Neural cell (in vitro differentiated cells): Measurements from ENCODE around the gene APOL4. TPM values are rescaled to one million over a fixed set of nuclear protein-coding genes. Genes with fewer than 3 reads are reported as not detected.

Source experiments
- H2AFZ ChIP-seq: fragments of 200-600, 300-800 bp; sonication (generic), shearing (Covaris generic); 2 replicates; pipeline ENCODE4 v1.6.0; 2014; ENCODE audit warnings: low read depth, mild to moderate bottlenecking, antibody characterized with exemption, low read length, moderate library complexity
- H3F3A ChIP-seq: fragments of 200-600 bp; shearing (Covaris generic); 2 replicates; pipeline ENCODE4 v1.6.1; 2016; ENCODE audit warnings: mild to moderate bottlenecking, moderate library complexity, mixed read lengths, antibody characterized with exemption, low read length; ENCODE audit not compliant: insufficient read depth, poor library complexity, severe bottlenecking
- H3K27ac ChIP-seq: fragments of 200-600, 300-800 bp; sonication (generic), shearing (Covaris generic); 2 replicates; pipeline ENCODE4 v1.5.1; 2014; ENCODE audit warnings: mild to moderate bottlenecking, low read length, moderate library complexity
- H3K27me3 ChIP-seq: fragments of 300-800, 200-600 bp; sonication (generic), shearing (Covaris generic); 2 replicates; pipeline ENCODE4 v1.6.0; 2014; ENCODE audit warnings: mild to moderate bottlenecking, low read depth, low read length, moderate library complexity; ENCODE audit not compliant: insufficient read depth
- H3K36me3 ChIP-seq: fragments of 300-800, 200-600 bp; sonication (generic), shearing (Covaris generic); 2 replicates; pipeline ENCODE4 v1.5.1; 2014; ENCODE audit warnings: mild to moderate bottlenecking, antibody characterized with exemption, low read length, moderate library complexity; ENCODE audit not compliant: insufficient read depth
- H3K4me2 ChIP-seq: fragments of 300-800, 200-600 bp; sonication (generic), shearing (Covaris generic); 2 replicates; pipeline ENCODE4 v1.6.0; 2014; ENCODE audit warnings: mild to moderate bottlenecking, low read length
- H3K4me3 ChIP-seq: fragments of 300-800, 200-600 bp; sonication (generic), shearing (Covaris generic); 2 replicates; pipeline ENCODE4 v1.5.1; 2014; ENCODE audit warnings: mild to moderate bottlenecking, low read length, moderate library complexity
- H3K79me2 ChIP-seq: fragments of 200-600 bp; shearing (Covaris generic); replicated peaks from 2 replicates; pipeline ENCODE4 v1.6.0; 2014; ENCODE audit warnings: mild to moderate bottlenecking, low read length, moderate library complexity; ENCODE audit not compliant: insufficient read depth
- H3K9ac ChIP-seq: fragments of 300-800, 200-600 bp; sonication (generic), shearing (Covaris generic); 2 replicates; pipeline ENCODE4 v1.6.1; 2016; ENCODE audit warnings: mild to moderate bottlenecking, low read length, mixed read lengths
- H3K9me2 ChIP-seq: fragments of 200-600 bp; shearing (Covaris generic); 2 replicates; pipeline ENCODE4 v1.6.1; 2016; ENCODE audit warnings: mild to moderate bottlenecking, low read length, mixed read lengths; ENCODE audit not compliant: insufficient read depth
- H3K9me3 ChIP-seq: fragments of 200-600, 300-800 bp; sonication (generic), shearing (Covaris generic); 2 replicates; pipeline ENCODE4 v1.6.1; 2016; ENCODE audit warnings: mild to moderate bottlenecking, mixed run types, low read length, moderate library complexity, mixed read lengths
- H4K20me1 ChIP-seq: fragments of 200-600 bp; shearing (Covaris generic); 2 replicates; pipeline ENCODE4 v1.6.1; 2016; ENCODE audit warnings: mild to moderate bottlenecking, mixed run types; ENCODE audit not compliant: insufficient read depth
- EP300 ChIP-seq: fragments of 450-650 bp; conservative IDR thresholded peaks from 2 replicates; pipeline ENCODE4 v1.6.1; 2014; ENCODE audit warnings: antibody characterized with exemption, mild to moderate bottlenecking, moderate library complexity; ENCODE audit not compliant: poor library complexity, severe bottlenecking
- EZH2 ChIP-seq: fragments of 200-600, 300-800 bp; shearing (Covaris generic), sonication (generic); IDR thresholded peaks from 2 replicates; pipeline ENCODE4 v1.6.1; 2014; ENCODE audit warnings: antibody characterized with exemption, low read length, borderline replicate concordance, mild to moderate bottlenecking; ENCODE audit not compliant: insufficient read depth, poor library complexity, severe bottlenecking
- MXI1 ChIP-seq: fragments of 450-650 bp; conservative IDR thresholded peaks from 2 replicates; pipeline ENCODE4 v1.6.1; 2014; ENCODE audit warnings: antibody characterized with exemption, mild to moderate bottlenecking; ENCODE audit not compliant: poor library complexity, severe bottlenecking
- POLR2AphosphoS5 ChIP-seq: IDR thresholded peaks from 2 replicates; pipeline ENCODE4 v1.6.1; 2012
- RAD21 ChIP-seq: fragments of 450-650 bp; conservative IDR thresholded peaks from 2 replicates; pipeline ENCODE4 v1.6.1; 2014; ENCODE audit warnings: antibody characterized with exemption, mild to moderate bottlenecking, moderate library complexity
- SMC3 ChIP-seq: fragments of 450-650 bp; conservative IDR thresholded peaks from 2 replicates; pipeline ENCODE4 v1.6.1; 2014; ENCODE audit warnings: antibody characterized with exemption, mild to moderate bottlenecking, moderate library complexity; ENCODE audit not compliant: poor library complexity
- TAF1 ChIP-seq: IDR thresholded peaks from 2 replicates; pipeline ENCODE4 v1.6.1; 2012; ENCODE audit warnings: low read depth
- polyA plus RNA-seq: library from polyadenylated mRNA; depleted of rRNA; stranded (reverse); fragments of >200 nt; gene quantifications from 2 replicates; pipeline ENCODE4 v1.2.3, GENCODE V29; 2014
- TF ChIP-seq, protein P1 (sequence below): fragments of 450-650 bp; IDR thresholded peaks from 2 replicates; pipeline ENCODE4 v1.5.1; 2014; ENCODE audit warnings: antibody characterized with exemption, mild to moderate bottlenecking, moderate library complexity; ENCODE audit not compliant: poor library complexity, severe bottlenecking
- TF ChIP-seq, protein P2 (sequence below): IDR thresholded peaks from 2 replicates; pipeline ENCODE4 v1.6.1; 2012; ENCODE audit warnings: borderline replicate concordance

APOL4 gene
- polyA plus RNA-seq, 1 donor from 2014 or later: not detected

DNA sequence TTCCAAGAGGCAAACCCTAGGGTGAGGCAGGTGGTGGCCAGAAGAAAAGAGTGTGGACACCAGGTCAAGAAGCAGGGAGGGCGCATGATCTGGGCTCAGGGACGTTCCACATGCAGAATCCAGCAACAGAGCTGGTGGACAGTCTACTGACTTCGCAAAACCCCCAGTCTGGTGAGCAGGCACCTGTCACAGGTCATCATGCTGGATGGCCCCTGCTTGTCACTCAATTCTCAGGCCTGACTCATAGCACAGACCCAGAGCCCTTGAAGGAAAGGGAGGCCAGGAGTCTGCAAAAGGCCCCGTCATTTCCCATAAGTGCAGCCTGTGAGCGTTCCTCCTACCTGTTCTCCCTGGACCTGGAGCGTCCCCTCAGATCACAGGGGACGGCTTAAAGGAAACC, 18.2 kb downstream of the APOL4 start:
- Histone ChIP-seq H3K36me3 (no peaks in the 10 kb centered on the region), H3K4me3 (no peak overlapping the region), H3K9me2 (no peaks in the 10 kb centered on the region), H3K27me3 (no peaks in the 10 kb centered on the region), H3K4me2 (no peak overlapping the region), H3K27ac (no peak overlapping the region), H2AFZ (no peak overlapping the region), H3F3A (no peaks in the 10 kb centered on the region), H3K9ac (no peak overlapping the region), H4K20me1 (no peaks in the 10 kb centered on the region), H3K9me3 (no peaks in the 10 kb centered on the region), H3K79me2 (no peaks in the 10 kb centered on the region)
- TF ChIP-seq RAD21: no peak
- TF ChIP-seq, protein P1, sequence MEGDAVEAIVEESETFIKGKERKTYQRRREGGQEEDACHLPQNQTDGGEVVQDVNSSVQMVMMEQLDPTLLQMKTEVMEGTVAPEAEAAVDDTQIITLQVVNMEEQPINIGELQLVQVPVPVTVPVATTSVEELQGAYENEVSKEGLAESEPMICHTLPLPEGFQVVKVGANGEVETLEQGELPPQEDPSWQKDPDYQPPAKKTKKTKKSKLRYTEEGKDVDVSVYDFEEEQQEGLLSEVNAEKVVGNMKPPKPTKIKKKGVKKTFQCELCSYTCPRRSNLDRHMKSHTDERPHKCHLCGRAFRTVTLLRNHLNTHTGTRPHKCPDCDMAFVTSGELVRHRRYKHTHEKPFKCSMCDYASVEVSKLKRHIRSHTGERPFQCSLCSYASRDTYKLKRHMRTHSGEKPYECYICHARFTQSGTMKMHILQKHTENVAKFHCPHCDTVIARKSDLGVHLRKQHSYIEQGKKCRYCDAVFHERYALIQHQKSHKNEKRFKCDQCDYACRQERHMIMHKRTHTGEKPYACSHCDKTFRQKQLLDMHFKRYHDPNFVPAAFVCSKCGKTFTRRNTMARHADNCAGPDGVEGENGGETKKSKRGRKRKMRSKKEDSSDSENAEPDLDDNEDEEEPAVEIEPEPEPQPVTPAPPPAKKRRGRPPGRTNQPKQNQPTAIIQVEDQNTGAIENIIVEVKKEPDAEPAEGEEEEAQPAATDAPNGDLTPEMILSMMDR: no peak
- TF ChIP-seq TAF1: no peak
- TF ChIP-seq, protein P2, sequence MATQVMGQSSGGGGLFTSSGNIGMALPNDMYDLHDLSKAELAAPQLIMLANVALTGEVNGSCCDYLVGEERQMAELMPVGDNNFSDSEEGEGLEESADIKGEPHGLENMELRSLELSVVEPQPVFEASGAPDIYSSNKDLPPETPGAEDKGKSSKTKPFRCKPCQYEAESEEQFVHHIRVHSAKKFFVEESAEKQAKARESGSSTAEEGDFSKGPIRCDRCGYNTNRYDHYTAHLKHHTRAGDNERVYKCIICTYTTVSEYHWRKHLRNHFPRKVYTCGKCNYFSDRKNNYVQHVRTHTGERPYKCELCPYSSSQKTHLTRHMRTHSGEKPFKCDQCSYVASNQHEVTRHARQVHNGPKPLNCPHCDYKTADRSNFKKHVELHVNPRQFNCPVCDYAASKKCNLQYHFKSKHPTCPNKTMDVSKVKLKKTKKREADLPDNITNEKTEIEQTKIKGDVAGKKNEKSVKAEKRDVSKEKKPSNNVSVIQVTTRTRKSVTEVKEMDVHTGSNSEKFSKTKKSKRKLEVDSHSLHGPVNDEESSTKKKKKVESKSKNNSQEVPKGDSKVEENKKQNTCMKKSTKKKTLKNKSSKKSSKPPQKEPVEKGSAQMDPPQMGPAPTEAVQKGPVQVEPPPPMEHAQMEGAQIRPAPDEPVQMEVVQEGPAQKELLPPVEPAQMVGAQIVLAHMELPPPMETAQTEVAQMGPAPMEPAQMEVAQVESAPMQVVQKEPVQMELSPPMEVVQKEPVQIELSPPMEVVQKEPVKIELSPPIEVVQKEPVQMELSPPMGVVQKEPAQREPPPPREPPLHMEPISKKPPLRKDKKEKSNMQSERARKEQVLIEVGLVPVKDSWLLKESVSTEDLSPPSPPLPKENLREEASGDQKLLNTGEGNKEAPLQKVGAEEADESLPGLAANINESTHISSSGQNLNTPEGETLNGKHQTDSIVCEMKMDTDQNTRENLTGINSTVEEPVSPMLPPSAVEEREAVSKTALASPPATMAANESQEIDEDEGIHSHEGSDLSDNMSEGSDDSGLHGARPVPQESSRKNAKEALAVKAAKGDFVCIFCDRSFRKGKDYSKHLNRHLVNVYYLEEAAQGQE: no peak
- TF ChIP-seq EZH2: no peak
- TF ChIP-seq EP300: no peak

DNA sequence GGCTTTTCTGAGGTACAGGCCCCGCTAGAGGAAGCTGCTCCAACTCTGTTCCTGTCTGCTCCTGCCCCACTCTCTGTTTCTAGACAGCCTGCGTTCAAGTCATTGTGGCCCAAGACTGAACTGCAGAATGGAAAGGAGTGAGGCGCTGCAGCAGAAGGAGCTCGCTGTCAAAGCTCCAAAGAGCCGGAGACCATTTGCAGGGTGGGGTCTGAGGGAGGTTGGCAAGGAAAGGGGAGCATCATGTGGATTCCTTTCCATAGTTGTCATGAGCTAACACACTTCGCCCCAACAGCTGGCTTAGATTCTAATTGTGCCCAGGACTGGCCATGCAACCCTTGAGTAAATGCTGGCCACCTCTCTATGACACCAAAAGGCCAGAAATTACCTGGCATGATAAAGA, 18.8 kb downstream of the APOL4 start:
- Histone ChIP-seq H2AFZ (no peak overlapping the region), H3K27ac (no peak overlapping the region), H3F3A (no peaks in the 10 kb centered on the region), H4K20me1 (no peaks in the 10 kb centered on the region), H3K4me2 (no peak overlapping the region), H3K9me2 (no peaks in the 10 kb centered on the region), H3K27me3 (no peaks in the 10 kb centered on the region), H3K79me2 (no peaks in the 10 kb centered on the region), H3K9me3 (no peaks in the 10 kb centered on the region), H3K4me3 (no peak overlapping the region), H3K9ac (no peak overlapping the region), H3K36me3 (no peaks in the 10 kb centered on the region)
- TF ChIP-seq EZH2 (no peak), POLR2AphosphoS5 (no peak), SMC3 (no peak), TAF1 (no peak), EP300 (no peak), MXI1 (no peak), RAD21 (no peak)
- TF ChIP-seq, protein P2: no peak
- TF ChIP-seq, protein P1: no peak
